Psoas muscle (tissue), 8 donors: ENCODE data around the gene GNAZ. TPM values are rescaled to one million over a fixed set of nuclear protein-coding genes. Genes with fewer than 3 reads are reported as not detected.

Source experiments
- ATAC-seq, 4 donors: fragments of 200-7000 bp; cut with Tn5 transposase; one replicate each; pipeline ENCODE4 v1.9.1; 2020; ENCODE audit warnings: moderate library complexity in 3 of 4, mild to moderate bottlenecking in 2 of 4
- DNase-seq, 2 donors: peaks; one replicate each; pipeline ENCODE4 v3.0.0-alpha.2; 2020
- H3K27ac ChIP-seq: fragments of 200-600 bp; one replicate; pipeline ENCODE4 v1.8.0; 2022
- H3K27me3 ChIP-seq, 3 donors: fragments of 200-600 bp in 1 of 3; one replicate each; pipeline versions ENCODE4 v1.6.1 to v1.8.0; 2013 to 2022; ENCODE audit warnings: low read length in 2 of 3, mild to moderate bottlenecking in 2 of 3, moderate library complexity in 1 of 3; ENCODE audit not compliant: insufficient read depth in 3 of 3
- H3K36me3 ChIP-seq, 2 donors: fragments of 200-600 bp in 1 of 2; one replicate each; pipeline versions ENCODE4 v1.6.1 to v1.8.0; 2013 to 2022; ENCODE audit warnings: low read depth in 1 of 2, mild to moderate bottlenecking in 1 of 2, moderate library complexity in 1 of 2; ENCODE audit not compliant: insufficient read depth in 1 of 2
- H3K4me1 ChIP-seq: fragments of 200-600 bp; one replicate; pipeline ENCODE4 v1.8.0; 2022
- H3K4me3 ChIP-seq: fragments of 200-600 bp; one replicate; pipeline ENCODE4 v1.8.0; 2022; ENCODE audit warnings: mild to moderate bottlenecking
- H3K9me3 ChIP-seq: fragments of 200-600 bp; one replicate; pipeline ENCODE4 v1.8.0; 2022
- WGBS, 3 donors: extraction: QIAGEN DNeasy Blood & Tissue Kit; methylation state at CpG; one replicate each; pipeline versions ENCODE4 v1.1.6 to v1.1.7; 2013; 5-methylcytosine and 5-hydroxymethylcytosine counted together
- intact Hi-C, 2 donors: fragments of 100-400 bp; cut with DNase I; formaldehyde crosslinking; loops; one replicate each; pipeline versions ENCODE4 v1.11.0 to v1.14.2; 2022
- polyA plus RNA-seq, 3 donors: library from polyadenylated mRNA; stranded (reverse); fragments of 200-250 nt; gene quantifications; one replicate each; pipeline ENCODE4 v1.2.3, GENCODE V29; 2013
- total RNA-seq, 4 donors: library from RNA; stranded (reverse); fragmentation: NEBNext Ultra II Directional in 2 of 4; extraction: Animal tissue kit (Norgen Biotek cat#: 25700) in 2 of 4; gene quantifications; one replicate each; pipeline versions ENCODE4 v1.2.1 to v1.2.4, GENCODE V29; 2021 to 2023
- TF ChIP-seq, protein P1 (sequence below): fragments of 200-600 bp; IDR thresholded peaks from one replicate; pipeline ENCODE4 v1.8.0; 2022; ENCODE audit warnings: antibody characterized with exemption
- donor health status: healthy with polysubstance abuse.
- donor health status: DM: no; HTN: no; CAD: no; lungs with moderate emphysema.
- donor health status: Bipolar disorder and iron deficiency.
- donor health status: healthy.
- donor health status: DM: yes; HTN: yes; CAD: no.
- donor health status: DM: no; HTN: no; CAD: no.
- donor health status: DM: no; HTN: no; CAD: no.
- donor health status: DM: yes; HTN: yes; CAD: no.

The GNAZ gene
- total and polyA plus RNA-seq, 7 donors = 0.99 to 3.9 (median 1.7) TPM

DNA sequence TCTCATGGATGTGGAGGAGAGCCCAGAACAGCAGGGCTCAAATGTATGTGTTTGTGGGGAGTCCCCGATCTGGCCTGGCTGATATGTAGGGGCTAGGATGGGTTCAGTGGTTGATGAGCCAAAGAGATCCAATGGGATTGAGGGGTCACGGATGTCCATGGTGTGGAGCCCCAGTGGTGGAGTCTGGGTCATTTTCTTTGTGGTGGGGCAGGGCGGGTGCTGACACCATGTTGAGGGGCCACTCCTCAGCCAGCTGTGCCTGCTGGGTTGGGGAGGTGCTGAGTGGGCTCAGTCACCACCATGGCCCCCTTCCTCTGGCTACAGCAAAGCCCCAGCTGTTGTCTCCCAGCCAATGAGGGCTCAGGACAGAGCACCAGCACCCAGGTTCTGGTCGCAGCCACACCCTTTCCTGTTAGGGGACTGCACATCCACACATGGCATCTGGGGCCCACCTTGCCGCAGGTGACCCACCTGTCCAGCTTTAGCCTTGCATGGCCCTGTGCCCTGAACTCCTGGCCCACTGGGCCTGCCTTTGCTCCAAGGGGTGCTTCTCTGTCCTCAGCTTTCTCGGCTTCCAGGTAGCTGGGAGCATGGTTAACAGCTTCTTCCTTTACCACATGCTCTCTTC is 3.2 kb upstream of the GNAZ start:
- WGBS, 3 donors = 88 to 97% (median 91%) methylated on average over 6 of the region's 6 CpGs
- H3K27me3 ChIP-seq = peaks cover 0 to 11% (median 2%) of the 10 kb centered on the region in 3 donors
- ATAC-seq = no peak
- H3K4me3 ChIP-seq = no peak overlapping the region
- H3K36me3 ChIP-seq = no peaks in the 10 kb centered on the region
- no peaks in the 10 kb centered on the region for H3K4me1 ChIP-seq
- H3K9me3 ChIP-seq = no peaks in the 10 kb centered on the region
- TF ChIP-seq, protein P1, sequence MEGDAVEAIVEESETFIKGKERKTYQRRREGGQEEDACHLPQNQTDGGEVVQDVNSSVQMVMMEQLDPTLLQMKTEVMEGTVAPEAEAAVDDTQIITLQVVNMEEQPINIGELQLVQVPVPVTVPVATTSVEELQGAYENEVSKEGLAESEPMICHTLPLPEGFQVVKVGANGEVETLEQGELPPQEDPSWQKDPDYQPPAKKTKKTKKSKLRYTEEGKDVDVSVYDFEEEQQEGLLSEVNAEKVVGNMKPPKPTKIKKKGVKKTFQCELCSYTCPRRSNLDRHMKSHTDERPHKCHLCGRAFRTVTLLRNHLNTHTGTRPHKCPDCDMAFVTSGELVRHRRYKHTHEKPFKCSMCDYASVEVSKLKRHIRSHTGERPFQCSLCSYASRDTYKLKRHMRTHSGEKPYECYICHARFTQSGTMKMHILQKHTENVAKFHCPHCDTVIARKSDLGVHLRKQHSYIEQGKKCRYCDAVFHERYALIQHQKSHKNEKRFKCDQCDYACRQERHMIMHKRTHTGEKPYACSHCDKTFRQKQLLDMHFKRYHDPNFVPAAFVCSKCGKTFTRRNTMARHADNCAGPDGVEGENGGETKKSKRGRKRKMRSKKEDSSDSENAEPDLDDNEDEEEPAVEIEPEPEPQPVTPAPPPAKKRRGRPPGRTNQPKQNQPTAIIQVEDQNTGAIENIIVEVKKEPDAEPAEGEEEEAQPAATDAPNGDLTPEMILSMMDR = no peak
- no peak overlapping the region for H3K27ac ChIP-seq
- intact Hi-C loops = no loop called here
- peak in 1 of 2 donors; percentile 19 for DNase-seq

DNA sequence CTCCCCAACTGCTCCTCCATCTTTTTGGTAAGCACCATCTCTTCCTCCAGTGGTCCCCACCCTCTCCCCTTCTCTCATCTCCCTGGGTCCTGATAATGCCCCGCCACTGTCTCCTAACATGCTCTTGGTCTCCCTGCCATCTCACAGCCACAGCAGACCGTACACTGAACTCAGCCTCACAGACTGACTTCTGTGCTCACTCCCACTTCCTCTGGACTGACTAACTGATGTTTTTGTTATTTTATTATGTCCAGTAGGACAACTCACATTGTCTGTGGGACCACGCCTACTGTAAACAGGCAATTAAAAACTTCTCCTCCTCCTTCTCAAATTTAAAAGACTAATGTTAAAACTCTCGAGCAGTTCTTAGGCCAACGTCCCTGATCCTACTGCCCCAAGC is 2.6 kb upstream of the GNAZ start:
- H3K4me3 ChIP-seq = no peak overlapping the region
- ATAC-seq (no peak), DNase-seq (peak in 1 of 2 donors; percentile 10)
- H3K27ac ChIP-seq = no peak overlapping the region
- no peaks in the 10 kb centered on the region for H3K36me3 ChIP-seq
- H3K9me3 ChIP-seq = no peaks in the 10 kb centered on the region
- H3K27me3 ChIP-seq = peaks cover 0 to 11% (median 2%) of the 10 kb centered on the region in 3 donors
- intact Hi-C loops = no loop called here
- TF ChIP-seq, protein P1 = no peak
- no peaks in the 10 kb centered on the region for H3K4me1 ChIP-seq
- WGBS, 3 donors = 79 to 86% (median 81%) methylated on average over 5 of the region's 5 CpGs

DNA sequence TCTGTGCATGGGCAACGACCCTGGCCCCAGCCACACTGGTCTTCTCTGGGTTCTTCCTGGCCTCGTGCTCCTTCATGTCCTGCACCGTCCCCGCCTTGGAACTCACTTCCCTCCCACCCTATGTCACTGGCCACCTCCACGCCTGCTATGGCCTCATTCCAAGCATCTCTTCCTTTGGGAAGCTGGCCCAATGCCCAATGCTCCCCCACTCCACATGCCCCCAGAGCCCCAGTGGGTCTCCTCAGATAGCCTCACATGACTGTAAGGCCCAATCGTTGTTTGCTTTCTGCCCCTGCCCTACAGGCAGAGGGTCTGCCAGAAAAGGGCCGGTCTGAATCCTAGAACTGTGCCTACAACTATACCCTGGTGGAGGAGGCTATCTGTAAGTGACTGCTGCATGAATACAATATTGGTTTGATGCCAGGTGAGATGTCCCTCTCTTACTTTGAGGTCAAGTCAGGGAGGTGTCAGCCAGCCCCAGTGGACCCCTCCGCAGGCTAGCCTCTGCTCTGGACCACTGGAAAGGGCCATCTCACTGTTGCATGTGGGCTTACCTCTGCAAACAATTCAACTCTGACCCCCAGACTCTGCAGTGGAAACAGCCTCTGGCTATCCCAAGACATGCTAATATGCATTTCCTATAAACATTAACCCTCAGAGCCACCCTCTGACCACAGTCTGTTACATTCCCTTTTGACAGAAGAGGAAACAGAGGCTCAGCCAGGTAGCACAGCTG is 2.1 kb upstream of the GNAZ start:
- Histone ChIP-seq H3K9me3 (no peaks in the 10 kb centered on the region), H3K4me1 (no peaks in the 10 kb centered on the region), H3K36me3 (no peaks in the 10 kb centered on the region), H3K4me3 (no peak overlapping the region), H3K27me3 (peaks cover 0 to 11% (median 2%) of the 10 kb centered on the region in 3 donors), H3K27ac (no peak overlapping the region)
- 66 to 87% (median 77%) methylated on average over 8 of the region's 8 CpGs for whole genome bisulfite sequencing, 3 donors
- intact Hi-C loops = no loop called here
- DNase-seq (peak in 1 of 2 donors; percentile 39), ATAC-seq (no peak)
- TF ChIP-seq, protein P1 = no peak

DNA sequence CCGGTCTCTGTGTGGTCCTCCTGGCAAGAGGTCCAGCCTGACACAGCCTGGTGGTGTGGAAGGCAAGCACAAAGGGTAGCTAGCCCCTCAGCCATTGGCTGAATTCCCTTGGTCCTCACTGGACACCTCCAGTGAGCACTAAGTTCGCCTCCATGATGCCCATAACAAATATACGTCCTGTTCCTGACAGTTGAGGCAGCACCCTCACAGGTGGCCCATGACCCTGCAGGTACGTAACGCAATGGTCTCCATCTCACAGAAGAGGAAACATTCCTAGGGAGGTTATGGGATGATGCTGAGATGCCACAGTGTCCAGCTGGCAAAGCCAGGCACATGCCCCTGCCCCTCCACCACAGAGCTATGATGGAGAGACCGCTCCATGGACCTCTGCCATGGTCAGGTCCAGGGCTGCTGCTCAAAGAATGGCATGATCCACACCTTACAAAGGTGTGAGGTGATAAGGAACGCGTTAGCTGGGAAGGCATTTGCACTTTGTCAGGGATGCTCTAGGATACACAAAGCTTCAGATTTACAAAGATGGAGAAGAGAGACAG is 1.4 kb upstream of the GNAZ start:
- Histone ChIP-seq H3K27ac (no peak overlapping the region), H3K27me3 (peaks cover 0 to 11% (median 2%) of the 10 kb centered on the region in 3 donors), H3K36me3 (no peaks in the 10 kb centered on the region), H3K4me3 (no peak overlapping the region), H3K4me1 (no peaks in the 10 kb centered on the region), H3K9me3 (no peaks in the 10 kb centered on the region)
- peak in 1 of 2 donors; percentile 25 for DNase-seq
- WGBS, 3 donors = 85 to 88% (median 88%) methylated on average over 8 of the region's 8 CpGs
- no peak for ATAC-seq
- intact Hi-C loops = no loop called here
- TF ChIP-seq, protein P1 = no peak
